ENCODE data around the gene NPAT.

The NPAT gene

DNA sequence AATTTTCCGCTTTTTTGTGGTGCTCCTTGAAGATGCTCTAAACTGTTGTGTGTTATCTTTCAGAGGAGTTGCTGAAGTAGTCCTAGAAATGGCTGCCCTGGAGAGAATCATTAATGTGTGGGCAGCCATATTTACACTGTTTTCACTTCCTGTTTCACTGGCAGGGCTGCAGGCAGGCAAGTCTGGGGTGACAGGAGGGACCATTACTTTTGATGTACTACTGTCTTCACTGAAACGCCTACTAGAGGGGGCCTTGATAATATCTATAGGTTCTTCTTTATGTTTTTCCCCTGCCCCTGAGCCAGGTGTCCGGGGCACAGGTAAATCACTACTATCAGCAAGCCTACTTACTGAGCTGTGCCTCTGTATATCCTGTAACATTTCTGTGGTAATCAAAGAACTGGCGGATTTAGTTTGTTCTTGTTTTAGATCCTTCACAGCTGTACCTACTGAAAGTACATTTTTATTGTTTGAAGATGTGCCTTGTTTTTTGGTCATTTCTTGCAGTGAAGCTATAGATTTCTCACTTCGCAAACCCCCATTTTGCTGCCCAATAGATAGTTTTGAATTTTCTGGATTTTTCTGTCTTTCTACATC lies 61.4 kb downstream of the NPAT start:
- no peak overlapping the region for H2AFZ ChIP-seq (ENCODE audit: low read depth, low read length)
- no peaks in the 10 kb centered on the region for H3K9me3 ChIP-seq (ENCODE audit: control insufficient read depth, low read length)

DNA sequence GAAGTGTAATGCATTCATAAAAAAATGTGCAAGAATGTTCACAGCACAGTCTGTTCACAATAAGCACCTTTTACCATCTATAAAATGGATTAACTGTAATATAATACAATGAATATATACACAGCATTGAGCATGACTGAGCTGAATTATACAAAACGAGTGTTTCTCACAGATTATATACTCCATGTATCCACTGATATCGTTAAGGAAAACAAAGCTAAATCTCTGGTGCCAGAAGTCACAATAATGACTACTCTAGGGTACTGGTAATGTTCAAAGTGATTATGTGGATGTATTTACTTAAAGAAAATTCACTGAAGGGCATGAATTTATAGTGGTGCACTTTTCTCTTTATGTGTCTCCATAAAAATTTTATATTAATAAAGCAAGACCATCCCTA lies 67.8 kb downstream of the NPAT start:
- no peak overlapping the region for H3K4ac ChIP-seq (ENCODE audit: low read depth in 1 of 2, low read length in 2 of 2)
- H4K8ac ChIP-seq (ENCODE audit: low read length) = no peak overlapping the region
- no peak overlapping the region for H3K4me2 ChIP-seq (ENCODE audit: low read length, poor library complexity, severe bottlenecking)
- 100% methylated on average over 2 of the region's 2 CpGs for WGBS
- DNase-seq = no peak
- no peak overlapping the region for H2BK15ac ChIP-seq (ENCODE audit: low read depth, poor library complexity, severe bottlenecking)
- H3K4me3 ChIP-seq (ENCODE audit: insufficient read depth in 1 of 2, low read depth in 1 of 2, low read length in 2 of 2) = no peak overlapping the region
- no peak overlapping the region for H4K91ac ChIP-seq (ENCODE audit: low read length)
- H2BK5ac ChIP-seq (ENCODE audit: low read depth, low read length, poor library complexity, severe bottlenecking) = no peak overlapping the region
- H2AK5ac ChIP-seq (ENCODE audit: low read length, severe bottlenecking) = no peak overlapping the region
- no peak overlapping the region for H3K14ac ChIP-seq (ENCODE audit: low read length in 2 of 2)
- no peak overlapping the region for H2AFZ ChIP-seq (ENCODE audit: low read depth, low read length)
- H2BK120ac ChIP-seq (ENCODE audit: low read depth, low read length) = no peak overlapping the region
- H3K4me1 ChIP-seq (ENCODE audit: control insufficient read depth, insufficient read depth, low read depth, low read length) = no peaks in the 10 kb centered on the region
- H3K27ac ChIP-seq (ENCODE audit: low read length, poor library complexity, severe bottlenecking) = no peak overlapping the region
- H3K36me3 ChIP-seq (ENCODE audit: control insufficient read depth in 1 of 2, insufficient read depth in 2 of 2, low read depth in 1 of 2, low read length in 2 of 2) = peaks cover 10 to 93% of the 10 kb centered on the region in 2 experiments
- peaks cover 10% of the 10 kb centered on the region for H3K79me1 ChIP-seq (replicated peaks; ENCODE audit: low read length, poor library complexity, severe bottlenecking)
- H2BK12ac ChIP-seq (ENCODE audit: low read length in 2 of 2) = no peak overlapping the region
- no peaks in the 10 kb centered on the region for H3K27me3 ChIP-seq (ENCODE audit: control insufficient read depth in 1 of 2, insufficient read depth in 1 of 2, low read length in 2 of 2)
- H3K23ac ChIP-seq (ENCODE audit: low read length in 2 of 2) = no peak overlapping the region
- no peak overlapping the region for H3K18ac ChIP-seq (ENCODE audit: low read depth in 1 of 2, low read length in 2 of 2)
- H3K9ac ChIP-seq (ENCODE audit: low read length) = no peak overlapping the region
- no peaks in the 10 kb centered on the region for H3K9me3 ChIP-seq (ENCODE audit: control insufficient read depth, low read length)

More for the DNA sequence above, 61.4 kb downstream of the NPAT start:
- 99% methylated on average over 3 of the region's 5 CpGs for WGBS
- no peak overlapping the region for H3K9ac ChIP-seq (ENCODE audit: low read length)
- H2BK120ac ChIP-seq (ENCODE audit: low read depth, low read length) = no peak overlapping the region
- H3K36me3 ChIP-seq (ENCODE audit: control insufficient read depth in 1 of 2, insufficient read depth in 2 of 2, low read depth in 1 of 2, low read length in 2 of 2) = peaks cover 19 to 91% of the 10 kb centered on the region in 2 experiments
- H3K4me1 ChIP-seq (ENCODE audit: control insufficient read depth, insufficient read depth, low read depth, low read length) = no peaks in the 10 kb centered on the region
- H2BK5ac ChIP-seq (ENCODE audit: low read depth, low read length, poor library complexity, severe bottlenecking) = no peak overlapping the region
- H2BK12ac ChIP-seq (ENCODE audit: low read length in 2 of 2) = no peak overlapping the region
- H3K23ac ChIP-seq (ENCODE audit: low read length in 2 of 2) = no peak overlapping the region
- no peak for DNase-seq
- no peak overlapping the region for H2BK15ac ChIP-seq (ENCODE audit: low read depth, poor library complexity, severe bottlenecking)
- no peak overlapping the region for H2AK5ac ChIP-seq (ENCODE audit: low read length, severe bottlenecking)
- H4K8ac ChIP-seq (ENCODE audit: low read length) = no peak overlapping the region
- no peak overlapping the region for H3K4me2 ChIP-seq (ENCODE audit: low read length, poor library complexity, severe bottlenecking)
- peaks cover 1% of the 10 kb centered on the region for H3K79me1 ChIP-seq (replicated peaks; ENCODE audit: low read length, poor library complexity, severe bottlenecking)
- H3K18ac ChIP-seq (ENCODE audit: low read depth in 1 of 2, low read length in 2 of 2) = no peak overlapping the region
- H4K91ac ChIP-seq (ENCODE audit: low read length) = no peak overlapping the region
- no peak overlapping the region for H3K14ac ChIP-seq (ENCODE audit: low read length in 2 of 2)
- H3K4ac ChIP-seq (ENCODE audit: low read depth in 1 of 2, low read length in 2 of 2) = no peak overlapping the region
- H3K4me3 ChIP-seq (ENCODE audit: insufficient read depth in 1 of 2, low read depth in 1 of 2, low read length in 2 of 2) = no peak overlapping the region
- H3K27ac ChIP-seq (ENCODE audit: low read length, poor library complexity, severe bottlenecking) = no peak overlapping the region
- H3K27me3 ChIP-seq (ENCODE audit: control insufficient read depth in 1 of 2, insufficient read depth in 1 of 2, low read length in 2 of 2) = no peaks in the 10 kb centered on the region

DNA sequence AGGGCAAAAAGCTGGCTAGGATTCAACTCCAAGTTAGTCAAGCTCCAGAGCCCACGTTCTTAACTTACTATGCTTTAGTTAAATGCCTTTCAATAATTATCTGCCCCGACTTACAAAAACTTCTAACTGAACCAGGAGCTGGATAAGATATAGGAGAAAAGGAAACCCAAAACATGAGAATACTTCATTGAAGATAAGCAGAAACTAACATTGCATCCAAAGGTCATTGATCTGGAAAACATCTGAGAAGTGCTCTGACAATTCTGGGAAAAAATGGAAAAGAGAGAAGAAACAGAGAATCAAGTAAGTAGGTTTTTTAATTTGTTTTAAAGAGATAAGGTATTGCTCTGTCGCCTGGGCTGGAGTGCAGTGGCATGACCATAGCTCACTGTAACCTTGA lies 73.9 kb downstream of the NPAT start:
- H2BK5ac ChIP-seq (ENCODE audit: low read depth, low read length, poor library complexity, severe bottlenecking) = no peak overlapping the region
- peaks cover 19 to 91% of the 10 kb centered on the region in 2 experiments for H3K36me3 ChIP-seq (ENCODE audit: control insufficient read depth in 1 of 2, insufficient read depth in 2 of 2, low read depth in 1 of 2, low read length in 2 of 2)
- H3K4me3 ChIP-seq (ENCODE audit: insufficient read depth in 1 of 2, low read depth in 1 of 2, low read length in 2 of 2) = no peak overlapping the region
- H2AFZ ChIP-seq (ENCODE audit: low read depth, low read length) = no peak overlapping the region
- no peak overlapping the region for H2AK5ac ChIP-seq (ENCODE audit: low read length, severe bottlenecking)
- H2BK15ac ChIP-seq (ENCODE audit: low read depth, poor library complexity, severe bottlenecking) = no peak overlapping the region
- H3K4ac ChIP-seq (ENCODE audit: low read depth in 1 of 2, low read length in 2 of 2) = no peak overlapping the region
- H3K23ac ChIP-seq (ENCODE audit: low read length in 2 of 2) = no peak overlapping the region
- H3K27me3 ChIP-seq (ENCODE audit: control insufficient read depth in 1 of 2, insufficient read depth in 1 of 2, low read length in 2 of 2) = no peaks in the 10 kb centered on the region
- H3K9me3 ChIP-seq (ENCODE audit: control insufficient read depth, low read length) = no peaks in the 10 kb centered on the region
- H2BK120ac ChIP-seq (ENCODE audit: low read depth, low read length) = no peak overlapping the region
- no peak overlapping the region for H3K18ac ChIP-seq (ENCODE audit: low read depth in 1 of 2, low read length in 2 of 2)
- H4K91ac ChIP-seq (ENCODE audit: low read length) = no peak overlapping the region
- no peaks in the 10 kb centered on the region for H3K4me1 ChIP-seq (ENCODE audit: control insufficient read depth, insufficient read depth, low read depth, low read length)
- DNase-seq = peak; percentile 60
- peaks cover 14% of the 10 kb centered on the region for H3K79me1 ChIP-seq (replicated peaks; ENCODE audit: low read length, poor library complexity, severe bottlenecking)
- no peak overlapping the region for H4K8ac ChIP-seq (ENCODE audit: low read length)
- no peak overlapping the region for H2BK12ac ChIP-seq (ENCODE audit: low read length in 2 of 2)
- H3K4me2 ChIP-seq (ENCODE audit: low read length, poor library complexity, severe bottlenecking) = no peak overlapping the region
- H3K27ac ChIP-seq (ENCODE audit: low read length, poor library complexity, severe bottlenecking) = no peak overlapping the region
- no peak overlapping the region for H3K14ac ChIP-seq (ENCODE audit: low read length in 2 of 2)
- no peak overlapping the region for H3K9ac ChIP-seq (ENCODE audit: low read length)
- WGBS = 100% methylated on average over 1 of the region's 3 CpGs

DNA sequence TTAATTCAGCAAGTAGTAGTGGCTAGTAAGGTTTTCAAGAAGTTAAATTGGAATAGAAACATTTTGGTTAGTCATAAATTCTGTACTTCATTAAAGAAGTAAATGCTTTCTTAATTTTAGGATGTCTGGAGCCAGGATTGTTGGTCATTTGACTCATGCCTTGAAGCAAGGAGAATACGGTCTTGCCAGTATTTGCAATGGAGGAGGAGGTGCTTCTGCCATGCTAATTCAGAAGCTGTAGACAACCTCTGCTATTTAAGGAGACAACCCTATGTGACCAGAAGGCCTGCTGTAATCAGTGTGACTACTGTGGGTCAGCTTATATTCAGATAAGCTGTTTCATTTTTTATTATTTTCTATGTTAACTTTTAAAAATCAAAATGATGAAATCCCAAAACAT lies 75.3 kb downstream of the NPAT start:
- WGBS = 91% methylated on average over 1 of the region's 1 CpG
- Histone ChIP-seq H3K4me1 (ENCODE audit: control insufficient read depth, insufficient read depth, low read depth, low read length) (no peaks in the 10 kb centered on the region), H4K91ac (ENCODE audit: low read length) (no peak overlapping the region), H2BK12ac (ENCODE audit: low read length in 2 of 2) (no peak overlapping the region), H3K27ac (ENCODE audit: low read length, poor library complexity, severe bottlenecking) (no peak overlapping the region), H3K23ac (ENCODE audit: low read length in 2 of 2) (no peak overlapping the region), H3K4me2 (ENCODE audit: low read length, poor library complexity, severe bottlenecking) (no peak overlapping the region), H2BK5ac (ENCODE audit: low read depth, low read length, poor library complexity, severe bottlenecking) (no peak overlapping the region), H3K79me1 (replicated peaks; ENCODE audit: low read length, poor library complexity, severe bottlenecking) (peaks cover 16% of the 10 kb centered on the region), H2AFZ (ENCODE audit: low read depth, low read length) (no peak overlapping the region), H3K14ac (ENCODE audit: low read length in 2 of 2) (no peak overlapping the region), H3K9ac (ENCODE audit: low read length) (no peak overlapping the region), H3K36me3 (ENCODE audit: control insufficient read depth in 1 of 2, insufficient read depth in 2 of 2, low read depth in 1 of 2, low read length in 2 of 2) (peaks cover 27 to 95% of the 10 kb centered on the region in 2 experiments), H3K4me3 (ENCODE audit: insufficient read depth in 1 of 2, low read depth in 1 of 2, low read length in 2 of 2) (no peak overlapping the region), H3K27me3 (ENCODE audit: control insufficient read depth in 1 of 2, insufficient read depth in 1 of 2, low read length in 2 of 2) (no peaks in the 10 kb centered on the region), H4K8ac (ENCODE audit: low read length) (no peak overlapping the region), H3K9me3 (ENCODE audit: control insufficient read depth, low read length) (no peaks in the 10 kb centered on the region), H2AK5ac (ENCODE audit: low read length, severe bottlenecking) (no peak overlapping the region), H3K4ac (ENCODE audit: low read depth in 1 of 2, low read length in 2 of 2) (no peak overlapping the region), H2BK15ac (ENCODE audit: low read depth, poor library complexity, severe bottlenecking) (no peak overlapping the region), H3K18ac (ENCODE audit: low read depth in 1 of 2, low read length in 2 of 2) (no peak overlapping the region), H2BK120ac (ENCODE audit: low read depth, low read length) (no peak overlapping the region)
- no peak for DNase-seq
